ENCODE data around the gene RPF1.
A peak's percentile ranks its signal among the peaks of the same experiment; 100 is the strongest.
"Not testable (repeated sequence)": the region's sequence is repeated elsewhere in the genome, so short reads cannot be mapped to it uniquely, and the experiment has no call there.

RPF1 gene

GRCh38 chr1:84504580-84505492, 25.8 kb downstream of the RPF1 start:
- peak; percentile 47 for DNase-seq (ENCODE audit: low read depth, low spot score)
- peak overlapping the region; percentile 92 for H3K4me3 ChIP-seq (ENCODE audit: low read depth, low read length)
- ChIA-PET POLR2A (interaction anchor here (0.7 to 1.7 kb wide), 5 partner anchors 69 to 414 kb away, joined by 3 to 8 read pairs (median 5); partner anchors contain the start of gene CTBS), CTCF (interaction anchor here (0.8 to 1.7 kb wide), 6 partner anchors 66 to 431 kb away, joined by 3 to 14 read pairs (median 4); no protein-coding TSS in a partner anchor)
- peak; percentile 29 for TF ChIP-seq CTCF (IDR thresholded peaks at IDR 0.05; ENCODE audit: insufficient read depth, low read length, missing control alignments)

- peak overlapping the region; percentile 92 for H3K4me3 ChIP-seq (ENCODE audit: low read depth, low read length)
- POLR2A ChIA-PET: interaction anchor here (1.0 to 2.0 kb wide), 13 partner anchors 10 to 347 kb away, joined by 3 to 19 read pairs (median 4); partner anchors contain the start of genes CTBS and SSX2IP
- TF ChIP-seq CTCF (IDR thresholded peaks at IDR 0.05; ENCODE audit: insufficient read depth, low read length, missing control alignments): no peak
- no peak for DNase-seq (ENCODE audit: low read depth, low spot score)
- CTCF ChIA-PET: interaction anchor here (1.2 to 1.5 kb wide), 6 partner anchors 63 to 248 kb away, joined by 3 to 11 read pairs (median 3); partner anchors contain the start of gene CTBS
These were observed 26.5 kb downstream of the RPF1 start for GRCh38 chr1:84505493-84506001.

GRCh38 chr1:84506002-84506728, 27.1 kb downstream of the RPF1 start, which contains the start of the genes GNG5 and SPATA1:
TSS of gene GNG5 (minus strand) at chr1:84506581. CDS start at chr1:84506091, 490 bp downstream.
TSS of gene SPATA1 (plus strand) at chr1:84506386. CDS start at chr1:84516360, 9,974 bp downstream.
- H3K4me3 ChIP-seq (ENCODE audit: low read depth, low read length): peak within 1 kb of the TSS; percentile 92
- no peak for TF ChIP-seq CTCF (IDR thresholded peaks at IDR 0.05; ENCODE audit: insufficient read depth, low read length, missing control alignments)
- DNase-seq (ENCODE audit: low read depth, low spot score): peak; percentile 56
- POLR2A ChIA-PET: interaction anchor here (0.6 to 2.0 kb wide), 14 partner anchors 10 to 346 kb away, joined by 3 to 19 read pairs (median 4); partner anchors contain the start of genes CTBS and SSX2IP
- CTCF ChIA-PET: interaction anchor here (0.6 to 1.5 kb wide), 9 partner anchors 14 to 247 kb away, joined by 3 to 11 read pairs (median 3); partner anchors contain the start of gene CTBS

- CTCF ChIA-PET: interaction anchor here (0.6 to 1.5 kb wide), 7 partner anchors 14 to 247 kb away, joined by 3 to 11 read pairs (median 3); partner anchors contain the start of gene CTBS
- peak overlapping the region; percentile 92 for H3K4me3 ChIP-seq (ENCODE audit: low read depth, low read length)
- DNase-seq (ENCODE audit: low read depth, low spot score): no peak
- POLR2A ChIA-PET: interaction anchor here (0.6 to 2.0 kb wide), 12 partner anchors 11 to 345 kb away, joined by 3 to 19 read pairs (median 4); partner anchors contain the start of genes CTBS and SSX2IP
- no peak for TF ChIP-seq CTCF (IDR thresholded peaks at IDR 0.05; ENCODE audit: insufficient read depth, low read length, missing control alignments)
These were observed 27.8 kb downstream of the RPF1 start for GRCh38 chr1:84506729-84507453.

GRCh38 chr1:84507887-84508286, 28.8 kb downstream of the RPF1 start:
- CTCF ChIA-PET; DNase-seq (ENCODE audit: low read depth, low spot score); POLR2A ChIA-PET; H3K4me3 ChIP-seq (ENCODE audit: low read depth, low read length): not testable (repeated sequence)

GRCh38 chr1:84508510-84508909, 29.4 kb downstream of the RPF1 start:
- no peak for TF ChIP-seq CTCF (IDR thresholded peaks at IDR 0.05; ENCODE audit: insufficient read depth, low read length, missing control alignments)
- CTCF ChIA-PET: no interaction called here
- DNase-seq (ENCODE audit: low read depth, low spot score): no peak
- POLR2A ChIA-PET: no interaction called here
- H3K4me3 ChIP-seq (ENCODE audit: low read depth, low read length): no peak overlapping the region
